Measurements from ENCODE around the gene CIBAR2.
A peak's percentile ranks its signal among the peaks of the same experiment; 100 is the strongest.

- TF ChIP-seq, protein P1, sequence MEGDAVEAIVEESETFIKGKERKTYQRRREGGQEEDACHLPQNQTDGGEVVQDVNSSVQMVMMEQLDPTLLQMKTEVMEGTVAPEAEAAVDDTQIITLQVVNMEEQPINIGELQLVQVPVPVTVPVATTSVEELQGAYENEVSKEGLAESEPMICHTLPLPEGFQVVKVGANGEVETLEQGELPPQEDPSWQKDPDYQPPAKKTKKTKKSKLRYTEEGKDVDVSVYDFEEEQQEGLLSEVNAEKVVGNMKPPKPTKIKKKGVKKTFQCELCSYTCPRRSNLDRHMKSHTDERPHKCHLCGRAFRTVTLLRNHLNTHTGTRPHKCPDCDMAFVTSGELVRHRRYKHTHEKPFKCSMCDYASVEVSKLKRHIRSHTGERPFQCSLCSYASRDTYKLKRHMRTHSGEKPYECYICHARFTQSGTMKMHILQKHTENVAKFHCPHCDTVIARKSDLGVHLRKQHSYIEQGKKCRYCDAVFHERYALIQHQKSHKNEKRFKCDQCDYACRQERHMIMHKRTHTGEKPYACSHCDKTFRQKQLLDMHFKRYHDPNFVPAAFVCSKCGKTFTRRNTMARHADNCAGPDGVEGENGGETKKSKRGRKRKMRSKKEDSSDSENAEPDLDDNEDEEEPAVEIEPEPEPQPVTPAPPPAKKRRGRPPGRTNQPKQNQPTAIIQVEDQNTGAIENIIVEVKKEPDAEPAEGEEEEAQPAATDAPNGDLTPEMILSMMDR (IDR thresholded peaks at IDR 0.05): peak in 3 of 6 experiments; percentile 16 to 25 (median 21)
- no peak for TF ChIP-seq POLR2A (IDR thresholded peaks at IDR 0.05)
Observed at GRCh38 chr16:85057212-85057889, 54.9 kb downstream of the CIBAR2 start.
